HG03066 (cell line): Measurements from ENCODE around the gene FTCDNL1.

Experiments
- ATAC-seq: cut with Tn5 transposase; IDR thresholded peaks from one replicate; pipeline ENCODE4 v1.9.1; 2021; ENCODE audit warnings: low read depth; ENCODE audit not compliant: unreplicated experiment

FTCDNL1 gene

DNA sequence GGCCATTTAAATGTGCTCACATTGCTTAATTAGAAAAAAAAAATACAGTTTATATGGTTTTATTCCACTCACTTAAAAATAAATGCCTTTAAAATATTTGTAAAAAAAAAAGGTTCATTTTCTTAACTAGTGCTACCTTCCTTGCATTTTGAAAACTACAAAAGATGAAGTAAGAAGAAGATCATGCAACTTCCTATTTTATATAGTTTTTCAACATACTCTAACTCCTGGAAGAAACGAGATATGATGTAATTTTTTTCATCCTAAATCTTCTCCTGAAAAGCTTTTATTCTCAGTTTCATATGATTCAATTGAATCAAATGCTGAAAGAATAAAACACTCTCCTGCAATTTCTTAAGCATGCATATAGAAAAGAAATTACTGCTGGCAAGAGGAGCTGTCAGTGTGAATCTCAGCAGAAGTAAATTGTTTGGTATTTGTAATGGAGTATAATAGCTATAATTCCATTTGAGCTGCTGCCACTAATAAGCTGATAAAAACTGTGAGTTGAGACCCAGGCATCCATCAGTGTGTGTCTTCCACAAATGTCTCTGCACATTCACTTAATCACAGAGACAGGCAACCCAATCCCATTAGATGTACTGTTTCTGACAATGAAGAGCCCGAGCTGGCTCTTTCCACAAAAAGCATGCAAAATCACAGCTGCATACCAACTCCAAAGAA, 3.7 kb downstream of the FTCDNL1 start:
- ATAC-seq: no peak

DNA sequence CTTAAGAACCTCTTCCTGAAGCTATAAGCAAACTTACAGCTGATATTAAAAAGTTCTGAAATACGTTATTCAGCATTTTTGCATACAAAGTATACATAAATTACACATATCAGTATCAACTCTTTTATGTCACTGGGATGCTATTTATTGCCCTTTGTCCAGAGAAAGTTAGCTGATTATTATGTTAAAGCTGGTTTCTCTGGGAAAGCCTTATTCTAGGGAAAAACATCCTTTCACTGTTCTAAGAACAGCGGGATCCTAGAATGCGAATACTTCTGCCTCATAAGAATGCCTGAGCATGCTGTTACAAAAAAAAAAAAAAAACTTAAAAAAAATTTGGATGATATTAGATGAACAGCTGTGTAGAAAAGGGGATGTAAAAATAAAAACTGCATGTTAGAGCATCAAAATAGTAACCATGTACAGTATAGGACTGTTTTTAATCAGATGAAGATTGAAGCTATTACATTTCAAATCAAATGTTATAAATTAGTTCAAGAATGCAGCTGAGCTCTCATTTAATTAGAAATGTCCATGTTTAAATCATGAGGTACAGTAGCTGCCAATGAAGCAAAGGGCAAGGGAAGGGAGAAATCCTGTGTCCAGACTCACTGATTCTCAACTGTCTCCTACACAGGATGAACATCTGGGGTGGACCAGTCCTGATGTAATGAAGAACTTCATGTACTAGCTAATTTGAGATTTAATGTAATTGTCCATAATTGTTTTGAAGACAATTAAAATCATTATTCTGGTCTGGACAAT, 8.2 kb downstream of the FTCDNL1 start:
- ATAC-seq: no peak

- ATAC-seq: no peak
These were observed 9.6 kb downstream of the FTCDNL1 start for GRCh38 chr2:199841409-199841808.

- ATAC-seq: no peak
These were observed 12.6 kb downstream of the FTCDNL1 start for GRCh38 chr2:199838399-199838798.

DNA sequence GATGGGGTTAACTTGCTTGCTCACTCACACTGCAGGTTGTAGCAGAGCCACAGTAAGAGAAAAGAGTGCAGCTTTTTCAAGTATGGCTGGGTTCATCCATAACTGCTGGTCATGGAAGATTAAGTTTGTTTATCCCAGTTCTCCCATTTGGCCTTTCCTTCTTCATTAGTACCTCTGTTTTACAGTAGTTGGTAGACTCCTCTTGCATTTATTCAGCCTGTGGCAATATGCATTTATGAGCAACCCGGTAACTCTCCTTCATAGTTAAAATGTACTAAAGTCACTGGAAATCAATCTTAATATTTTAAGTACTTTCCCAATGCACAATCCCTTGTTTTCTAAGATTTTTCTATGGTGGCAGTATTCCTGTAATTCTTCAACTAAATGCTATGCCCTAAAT, 14.0 kb downstream of the FTCDNL1 start:
- no peak for ATAC-seq

- no peak for ATAC-seq
These were observed 17.5 kb downstream of the FTCDNL1 start for GRCh38 chr2:199833525-199833924.

GRCh38 chr2:199830531-199830930, 20.5 kb downstream of the FTCDNL1 start:
- no peak for ATAC-seq

DNA sequence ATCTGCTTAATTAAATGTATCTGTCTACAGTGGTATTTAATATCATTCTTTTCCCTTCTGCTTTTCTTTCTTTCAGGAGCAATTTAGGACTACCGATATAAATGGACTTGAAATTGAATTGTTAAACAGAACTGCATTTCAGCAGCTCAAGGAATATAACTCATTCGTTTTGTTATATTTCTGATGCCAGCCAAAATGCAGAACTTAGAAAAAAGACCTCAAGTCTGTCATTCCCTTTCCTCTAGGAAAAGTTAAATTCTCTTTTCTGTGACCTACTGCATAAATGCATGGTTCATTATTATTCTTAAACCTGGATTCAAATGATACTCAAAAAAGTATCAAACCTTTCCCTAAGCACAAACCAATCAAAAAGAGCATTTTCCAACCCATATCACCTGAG, 21.4 kb downstream of the FTCDNL1 start:
- ATAC-seq: no peak

GRCh38 chr2:199819746-199820145, 31.2 kb downstream of the FTCDNL1 start:
- ATAC-seq: no peak

GRCh38 chr2:199818754-199819153, 32.2 kb downstream of the FTCDNL1 start:
- no peak for ATAC-seq

- ATAC-seq: no peak
These were observed 33.0 kb downstream of the FTCDNL1 start for GRCh38 chr2:199818026-199818425.

DNA sequence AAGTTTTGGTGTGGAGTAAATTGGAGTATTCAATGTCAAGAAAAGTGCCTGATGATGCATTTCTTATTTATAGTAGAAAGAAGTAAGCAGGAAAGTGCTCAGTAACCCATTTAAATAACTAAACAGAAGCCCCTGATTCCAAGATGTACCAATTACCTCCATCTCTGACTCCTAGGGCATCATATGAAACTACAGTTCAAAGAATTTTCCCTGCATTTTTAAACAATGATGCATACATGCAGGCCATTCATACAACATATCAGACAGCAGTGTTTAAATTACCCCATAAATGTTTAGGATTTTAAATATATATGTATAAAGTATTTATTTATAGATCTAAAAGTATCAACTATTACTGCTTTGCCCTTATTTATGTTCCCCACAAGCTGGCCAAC, 36.2 kb downstream of the FTCDNL1 start:
- no peak for ATAC-seq

- ATAC-seq: no peak
These were observed 36.7 kb downstream of the FTCDNL1 start for GRCh38 chr2:199814101-199814816.

DNA sequence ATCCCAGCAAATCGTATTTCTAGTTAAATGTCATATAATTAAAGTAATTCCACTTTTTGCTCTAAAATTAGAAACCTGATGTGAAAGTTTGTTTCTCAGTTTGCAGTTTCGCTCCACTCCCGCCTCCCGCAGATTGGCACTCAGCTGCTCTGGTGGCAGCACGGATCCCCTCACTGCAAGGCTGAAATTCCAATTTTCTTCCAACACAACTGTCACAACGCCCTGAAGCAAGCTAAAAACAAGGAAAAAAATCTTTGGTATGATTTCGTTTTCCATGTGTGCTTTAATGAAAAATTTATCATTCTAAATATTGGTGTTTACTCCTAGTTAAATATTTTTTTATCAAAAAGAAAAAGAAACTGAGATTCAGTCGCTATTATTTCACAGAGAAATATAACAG, 38.5 kb downstream of the FTCDNL1 start:
- ATAC-seq: no peak

DNA sequence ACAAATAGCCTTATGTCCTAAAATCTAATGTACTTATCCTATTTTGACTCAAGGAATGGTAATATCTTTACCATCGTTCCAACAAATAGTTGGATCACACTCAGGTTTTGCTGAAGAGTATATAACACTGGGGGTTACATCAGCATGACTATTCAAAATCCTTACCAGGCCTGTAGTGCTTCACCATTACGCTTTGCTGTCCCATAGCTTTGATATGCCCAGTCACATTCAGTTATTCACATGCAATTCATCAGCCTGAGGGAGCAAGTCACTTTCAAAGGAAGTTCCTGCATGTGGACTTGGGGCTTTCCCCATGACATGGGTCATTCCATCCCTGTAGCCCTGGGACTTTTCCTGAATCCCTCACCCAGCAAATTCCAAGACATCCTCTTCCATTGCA, 39.6 kb downstream of the FTCDNL1 start:
- no peak for ATAC-seq

- no peak for ATAC-seq
These were observed 40.4 kb downstream of the FTCDNL1 start for GRCh38 chr2:199810422-199811171.

DNA sequence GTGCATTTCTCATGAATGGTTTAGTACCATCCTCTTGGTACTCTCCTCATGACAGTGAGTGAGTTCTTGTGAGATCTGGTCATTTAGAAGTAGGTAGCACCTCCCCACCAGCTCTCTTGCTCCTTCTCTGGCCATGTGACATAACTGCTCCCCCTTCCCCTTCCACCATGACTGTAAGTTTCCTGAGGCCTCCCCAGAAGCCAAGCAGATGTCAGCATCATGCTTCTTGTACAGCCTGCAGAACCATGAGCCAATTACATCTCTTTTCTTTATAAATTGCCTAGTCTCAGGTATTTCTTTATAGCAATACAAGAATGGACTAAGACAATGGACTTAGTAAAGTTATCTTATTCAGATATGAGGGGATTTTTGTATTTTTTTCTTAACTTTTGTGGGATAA, 43.0 kb downstream of the FTCDNL1 start:
- ATAC-seq: no peak

GRCh38 chr2:199806179-199806578, 44.8 kb downstream of the FTCDNL1 start:
- ATAC-seq: no peak

DNA sequence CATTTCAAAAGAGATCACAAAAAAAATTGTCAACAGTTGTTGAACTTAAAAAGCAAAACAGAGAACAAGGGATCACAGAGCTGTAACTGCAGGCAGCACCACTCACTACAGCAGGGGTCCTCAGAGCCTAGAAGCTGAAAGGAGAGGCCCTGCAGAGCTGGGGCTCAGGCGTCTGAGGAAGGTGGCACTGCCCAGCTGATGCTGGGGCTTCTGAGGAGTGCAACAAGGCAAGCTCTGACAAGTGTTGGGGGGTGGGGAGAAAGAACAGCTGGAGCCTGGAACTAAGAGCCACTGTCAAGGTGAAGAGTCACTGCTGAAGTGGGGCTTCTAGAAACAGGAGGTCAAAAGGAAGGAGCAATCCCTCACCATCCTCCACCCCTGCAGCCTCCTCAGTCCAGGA, 46.2 kb downstream of the FTCDNL1 start:
- no peak for ATAC-seq

- no peak for ATAC-seq
These were observed 52.0 kb downstream of the FTCDNL1 start for GRCh38 chr2:199798831-199799580.
